ENCODE data around the gene SSH2. TPM values are rescaled to one million over a fixed set of nuclear protein-coding genes. Genes with fewer than 3 reads are reported as not detected.

Gene SSH2
- total and polyA plus RNA-seq, 4 donors: 7.5 to 14.1 (median 11.2) TPM

- no peak overlapping the region for H3K4me3 ChIP-seq (ENCODE audit: low read depth in 1 of 3, low read length in 3 of 3)
- no peaks in the 10 kb centered on the region for H3K9me3 ChIP-seq (ENCODE audit: control insufficient read depth in 4 of 4, low read length in 3 of 4)
- H3K27me3 ChIP-seq (ENCODE audit: control insufficient read depth in 4 of 4, insufficient read depth in 4 of 4, low read length in 3 of 4): no peaks in the 10 kb centered on the region
- WGBS: 87% methylated on average over 13 of the region's 13 CpGs
- no peak overlapping the region for H3K27ac ChIP-seq (ENCODE audit: low read depth in 1 of 2, low read length in 2 of 2)
- no peaks in the 10 kb centered on the region for H3K36me3 ChIP-seq (ENCODE audit: control insufficient read depth in 4 of 4, insufficient read depth in 3 of 4, low read depth in 1 of 4, low read length in 3 of 4)
- no peak overlapping the region for H3K9ac ChIP-seq (ENCODE audit: low read depth in 1 of 2, low read length in 2 of 2)
- TF ChIP-seq ATF3 (IDR thresholded peaks at IDR 0.05) (no peak), YY1 (IDR thresholded peaks at IDR 0.05) (no peak), FOXA2 (IDR thresholded peaks at IDR 0.05) (no peak), HNF4G (IDR thresholded peaks at IDR 0.05) (no peak), GABPA (IDR thresholded peaks at IDR 0.05 in 1 of 2, conservative IDR thresholded peaks at IDR 0.05 in 1 of 2) (no peak), RAD21 (IDR thresholded peaks at IDR 0.05) (no peak), TAF1 (conservative IDR thresholded peaks at IDR 0.05) (no peak), REST (IDR thresholded peaks at IDR 0.05) (no peak), SP1 (IDR thresholded peaks at IDR 0.05) (no peak), NR2F2 (IDR thresholded peaks at IDR 0.05) (no peak), EGR1 (IDR thresholded peaks at IDR 0.05; ENCODE audit: low read depth in 2 of 2) (no peak), JUND (IDR thresholded peaks at IDR 0.05) (no peak), FOXA1 (IDR thresholded peaks at IDR 0.05) (no peak), HNF4A (conservative IDR thresholded peaks at IDR 0.05) (no peak), MAX (IDR thresholded peaks at IDR 0.05) (no peak), RXRA (IDR thresholded peaks at IDR 0.05) (no peak)
- TF ChIP-seq, protein P1, sequence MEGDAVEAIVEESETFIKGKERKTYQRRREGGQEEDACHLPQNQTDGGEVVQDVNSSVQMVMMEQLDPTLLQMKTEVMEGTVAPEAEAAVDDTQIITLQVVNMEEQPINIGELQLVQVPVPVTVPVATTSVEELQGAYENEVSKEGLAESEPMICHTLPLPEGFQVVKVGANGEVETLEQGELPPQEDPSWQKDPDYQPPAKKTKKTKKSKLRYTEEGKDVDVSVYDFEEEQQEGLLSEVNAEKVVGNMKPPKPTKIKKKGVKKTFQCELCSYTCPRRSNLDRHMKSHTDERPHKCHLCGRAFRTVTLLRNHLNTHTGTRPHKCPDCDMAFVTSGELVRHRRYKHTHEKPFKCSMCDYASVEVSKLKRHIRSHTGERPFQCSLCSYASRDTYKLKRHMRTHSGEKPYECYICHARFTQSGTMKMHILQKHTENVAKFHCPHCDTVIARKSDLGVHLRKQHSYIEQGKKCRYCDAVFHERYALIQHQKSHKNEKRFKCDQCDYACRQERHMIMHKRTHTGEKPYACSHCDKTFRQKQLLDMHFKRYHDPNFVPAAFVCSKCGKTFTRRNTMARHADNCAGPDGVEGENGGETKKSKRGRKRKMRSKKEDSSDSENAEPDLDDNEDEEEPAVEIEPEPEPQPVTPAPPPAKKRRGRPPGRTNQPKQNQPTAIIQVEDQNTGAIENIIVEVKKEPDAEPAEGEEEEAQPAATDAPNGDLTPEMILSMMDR (IDR thresholded peaks at IDR 0.05; ENCODE audit: low read depth, low read length, missing input control): no peak
- DNase-seq (ENCODE audit: low spot score): no peak
- H3K4me1 ChIP-seq (ENCODE audit: control insufficient read depth in 4 of 4, insufficient read depth in 4 of 4, low read length in 3 of 4): peaks cover 2 to 12% (median 7%) of the 10 kb centered on the region in 4 donors
These were observed 332.5 kb downstream of the SSH2 start for GRCh38 chr17:29597361-29598172.

DNA sequence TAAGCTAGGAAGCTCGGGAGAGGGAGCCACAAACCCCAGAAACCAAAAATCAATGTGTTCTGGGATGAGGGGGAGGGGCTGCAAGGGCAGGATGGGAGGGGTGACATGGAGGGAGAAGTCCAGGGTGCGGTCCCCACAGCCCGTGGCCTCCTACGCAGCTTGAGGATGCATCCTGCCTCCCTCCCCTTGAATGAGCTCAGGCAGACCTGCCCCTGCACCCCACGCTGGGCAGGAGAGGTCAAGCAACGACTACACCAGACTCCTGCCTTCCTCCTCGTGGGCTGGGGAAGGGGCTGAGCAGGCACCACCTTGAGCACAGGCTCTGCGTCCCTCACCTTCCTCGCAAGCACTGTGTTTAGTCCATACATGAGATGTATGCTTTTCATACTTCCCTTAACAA lies 333.2 kb downstream of the SSH2 start:
- 87% methylated on average over 9 of the region's 9 CpGs for WGBS
- H3K27me3 ChIP-seq (ENCODE audit: control insufficient read depth in 4 of 4, insufficient read depth in 4 of 4, low read length in 3 of 4): no peaks in the 10 kb centered on the region
- no peak overlapping the region for H3K9ac ChIP-seq (ENCODE audit: low read depth in 1 of 2, low read length in 2 of 2)
- no peaks in the 10 kb centered on the region for H3K9me3 ChIP-seq (ENCODE audit: control insufficient read depth in 4 of 4, low read length in 3 of 4)
- H3K27ac ChIP-seq (ENCODE audit: low read depth in 1 of 2, low read length in 2 of 2): no peak overlapping the region
- DNase-seq (ENCODE audit: low spot score): no peak
- peaks cover 2 to 20% (median 14%) of the 10 kb centered on the region in 4 donors for H3K4me1 ChIP-seq (ENCODE audit: control insufficient read depth in 4 of 4, insufficient read depth in 4 of 4, low read length in 3 of 4)
- H3K36me3 ChIP-seq (ENCODE audit: control insufficient read depth in 4 of 4, insufficient read depth in 3 of 4, low read depth in 1 of 4, low read length in 3 of 4): no peaks in the 10 kb centered on the region
- H3K4me3 ChIP-seq (ENCODE audit: low read depth in 1 of 3, low read length in 3 of 3): no peak overlapping the region
- TF ChIP-seq, protein P1 (IDR thresholded peaks at IDR 0.05; ENCODE audit: low read depth, low read length, missing input control): no peak
- TF ChIP-seq ATF3 (IDR thresholded peaks at IDR 0.05) (no peak), YY1 (IDR thresholded peaks at IDR 0.05) (no peak), RAD21 (IDR thresholded peaks at IDR 0.05) (no peak), NR2F2 (IDR thresholded peaks at IDR 0.05) (no peak), MAX (IDR thresholded peaks at IDR 0.05) (no peak), REST (IDR thresholded peaks at IDR 0.05) (no peak), TAF1 (conservative IDR thresholded peaks at IDR 0.05) (no peak), HNF4A (conservative IDR thresholded peaks at IDR 0.05) (no peak), EGR1 (IDR thresholded peaks at IDR 0.05; ENCODE audit: low read depth in 2 of 2) (no peak), RXRA (IDR thresholded peaks at IDR 0.05) (no peak), SP1 (IDR thresholded peaks at IDR 0.05) (no peak), FOXA1 (IDR thresholded peaks at IDR 0.05) (no peak), JUND (IDR thresholded peaks at IDR 0.05) (no peak), FOXA2 (IDR thresholded peaks at IDR 0.05) (no peak)
